ENCODE data around the gene CTDP1. TPM values are rescaled to one million over a fixed set of nuclear protein-coding genes. Genes with fewer than 3 reads are reported as not detected.

CTDP1 gene
- total RNA-seq, 1 donor from 2014 or later, result 29.1 TPM

Other genes starting within 250 kb of the CTDP1 start
- gene KCNG2, start 118.1 kb downstream of the CTDP1 start, total RNA-seq, result not detected in 2 replicates

Data from T-helper 2 cell treated with Interferon-gamma antibody and Interleukin-4, amounts not matched to agents 100 ng/mL and 5 ng/mL, for 36 hours (primary cell).